ENCODE results near the gene TRPC4AP.

TRPC4AP gene

GRCh38 chr20:35066194-35066593 lies 26.4 kb downstream of the TRPC4AP start:
- H3K9ac ChIP-seq (ENCODE audit: low read length) = no peak overlapping the region
- H3K4me2 ChIP-seq (ENCODE audit: low read depth, low read length, poor library complexity, severe bottlenecking) = no peak overlapping the region
- peaks cover 37% of the 10 kb centered on the region for H3K79me2 ChIP-seq (ENCODE audit: insufficient read depth, low read length)
- H3K9me2 ChIP-seq (replicated peaks; ENCODE audit: insufficient read depth, low read length) = no peaks in the 10 kb centered on the region
- TF ChIP-seq EZH2phosphoT487 (conservative IDR thresholded peaks at IDR 0.05; ENCODE audit: low read length) = no peak
- no peak for TF ChIP-seq CTCF (IDR thresholded peaks at IDR 0.05; ENCODE audit: insufficient read depth, low read length, poor library complexity, severe bottlenecking)
- no peak overlapping the region for H2AFZ ChIP-seq (ENCODE audit: low read depth, low read length, severe bottlenecking)
- H3K27ac ChIP-seq (ENCODE audit: low read depth, low read length) = no peak overlapping the region
- H3K27me3 ChIP-seq (ENCODE audit: low read length) = no peaks in the 10 kb centered on the region
- peaks cover 13% of the 10 kb centered on the region; the same call in 1 of the 2 replicates for H3K36me3 ChIP-seq (ENCODE audit: low read length)
- H4K20me1 ChIP-seq (ENCODE audit: low read depth, low read length) = no peaks in the 10 kb centered on the region
- H3K4me3 ChIP-seq (ENCODE audit: insufficient read depth, low read length, poor library complexity, severe bottlenecking) = no peak overlapping the region
- peaks cover 8% of the 10 kb centered on the region; the same call in 1 of the 2 replicates for H3F3A ChIP-seq (ENCODE audit: insufficient read depth)
- no peaks in the 10 kb centered on the region for H3K9me3 ChIP-seq (ENCODE audit: insufficient read depth, low read length)

- no peaks in the 10 kb centered on the region for H4K20me1 ChIP-seq (ENCODE audit: low read depth, low read length)
- TF ChIP-seq CTCF (IDR thresholded peaks at IDR 0.05; ENCODE audit: insufficient read depth, low read length, poor library complexity, severe bottlenecking) (no peak), EZH2phosphoT487 (conservative IDR thresholded peaks at IDR 0.05; ENCODE audit: low read length) (no peak)
- H3K4me2 ChIP-seq (ENCODE audit: low read depth, low read length, poor library complexity, severe bottlenecking) = no peak overlapping the region
- H3K4me3 ChIP-seq (ENCODE audit: insufficient read depth, low read length, poor library complexity, severe bottlenecking) = no peak overlapping the region
- peaks cover 42% of the 10 kb centered on the region for H3K79me2 ChIP-seq (ENCODE audit: insufficient read depth, low read length)
- H3K9me2 ChIP-seq (replicated peaks; ENCODE audit: insufficient read depth, low read length) = no peaks in the 10 kb centered on the region
- peaks cover 13% of the 10 kb centered on the region; the same call in 1 of the 2 replicates for H3K36me3 ChIP-seq (ENCODE audit: low read length)
- no peak overlapping the region for H3K9ac ChIP-seq (ENCODE audit: low read length)
- no peaks in the 10 kb centered on the region for H3K27me3 ChIP-seq (ENCODE audit: low read length)
- H2AFZ ChIP-seq (ENCODE audit: low read depth, low read length, severe bottlenecking) = no peak overlapping the region
- no peak overlapping the region for H3K27ac ChIP-seq (ENCODE audit: low read depth, low read length)
- H3F3A ChIP-seq (ENCODE audit: insufficient read depth) = peaks cover 5% of the 10 kb centered on the region; the same call in 1 of the 2 replicates
- no peaks in the 10 kb centered on the region for H3K9me3 ChIP-seq (ENCODE audit: insufficient read depth, low read length)
These were observed 27.4 kb downstream of the TRPC4AP start for GRCh38 chr20:35065181-35065580.

- Histone ChIP-seq H3K27me3 (ENCODE audit: low read length) (no peaks in the 10 kb centered on the region), H3K27ac (ENCODE audit: low read depth, low read length) (no peak overlapping the region), H3K9me2 (replicated peaks; ENCODE audit: insufficient read depth, low read length) (no peaks in the 10 kb centered on the region), H4K20me1 (ENCODE audit: low read depth, low read length) (no peaks in the 10 kb centered on the region; the same call in 1 of the 2 replicates), H3F3A (ENCODE audit: insufficient read depth) (no peaks in the 10 kb centered on the region), H3K9me3 (ENCODE audit: insufficient read depth, low read length) (no peaks in the 10 kb centered on the region), H3K79me2 (ENCODE audit: insufficient read depth, low read length) (peaks cover 55% of the 10 kb centered on the region), H3K36me3 (ENCODE audit: low read length) (peaks cover 13% of the 10 kb centered on the region; the same call in 1 of the 2 replicates), H3K9ac (ENCODE audit: low read length) (no peak overlapping the region), H2AFZ (ENCODE audit: low read depth, low read length, severe bottlenecking) (no peak overlapping the region), H3K4me3 (ENCODE audit: insufficient read depth, low read length, poor library complexity, severe bottlenecking) (no peak overlapping the region), H3K4me2 (ENCODE audit: low read depth, low read length, poor library complexity, severe bottlenecking) (no peak overlapping the region)
- TF ChIP-seq EZH2phosphoT487 (conservative IDR thresholded peaks at IDR 0.05; ENCODE audit: low read length) (no peak), CTCF (IDR thresholded peaks at IDR 0.05; ENCODE audit: insufficient read depth, low read length, poor library complexity, severe bottlenecking) (no peak)
These were observed 29.4 kb downstream of the TRPC4AP start for GRCh38 chr20:35063168-35063567.

Measured in SU-DHL-6 (cell line).